ENCODE measurements around the gene KATNB1.
A peak's percentile ranks its signal among the peaks of the same experiment; 100 is the strongest.

GRCh38 chr16:57735755-57736418, at the start of gene KATNB1:
- peak in 1 of 2 donors; percentile 6 for TF ChIP-seq POLR2A (IDR thresholded peaks at IDR 0.05)
- no peak for TF ChIP-seq CTCF (IDR thresholded peaks at IDR 0.05)

Data from thyroid gland (tissue), 4 donors.